Type B pancreatic cell (in vitro differentiated cells): ENCODE data around the gene TJAP1. TPM values are rescaled to one million over a fixed set of nuclear protein-coding genes. Genes with fewer than 3 reads are reported as not detected.
A peak's percentile ranks its signal among the peaks of the same experiment; 100 is the strongest.

Experiments used
- DNase-seq: peaks from one replicate; pipeline ENCODE4 v3.0.0; 2021; ENCODE audit warnings: mixed read lengths; ENCODE audit not compliant: unreplicated experiment; ENCODE audit errors: extremely low spot score
- H3K27ac Mint-ChIP-seq: 2 replicates; pipeline ENCODE4 v1.8.0; 2021; ENCODE audit warnings: mild to moderate bottlenecking, mixed read lengths
- H3K27me3 Mint-ChIP-seq: 2 replicates; pipeline ENCODE4 v1.8.0; 2021; ENCODE audit warnings: mixed read lengths
- H3K36me3 Mint-ChIP-seq: 2 replicates; pipeline ENCODE4 v1.8.0; 2021; ENCODE audit warnings: mixed read lengths
- H3K4me1 Mint-ChIP-seq: one replicate; pipeline ENCODE4 v1.8.0; 2021; ENCODE audit warnings: mixed read lengths; ENCODE audit not compliant: unreplicated experiment
- H3K4me3 Mint-ChIP-seq: 2 replicates; pipeline ENCODE4 v1.8.0; 2021; ENCODE audit warnings: mild to moderate bottlenecking, mixed read lengths
- H3K9me3 Mint-ChIP-seq: 2 replicates; pipeline ENCODE4 v1.8.0; 2021; ENCODE audit warnings: mixed read lengths
- CTCF ChIP-seq: fragments of 200-600 bp; sonication (generic); conservative IDR thresholded peaks from 2 replicates; pipeline ENCODE4 v1.5.0; 2021; ENCODE audit warnings: antibody characterized with exemption, mild to moderate bottlenecking
- total RNA-seq: library from RNA; stranded (reverse); gene quantifications from 2 replicates; pipeline ENCODE4 v1.2.1, GENCODE V29; 2021; ENCODE audit warnings: low replicate concordance

Gene TJAP1
- total RNA-seq, 1 donor from 2014 or later: 44.5 TPM

GRCh38 chr6:43433148-43433547, 44.2 kb upstream of the TJAP1 start:
- no peak overlapping the region for H3K27ac Mint-ChIP-seq
- TF ChIP-seq CTCF: no peak
- no peaks in the 10 kb centered on the region for H3K9me3 Mint-ChIP-seq
- peaks cover 4% of the 10 kb centered on the region for H3K36me3 Mint-ChIP-seq
- H3K4me3 Mint-ChIP-seq: no peak overlapping the region
- H3K27me3 Mint-ChIP-seq: no peaks in the 10 kb centered on the region
- DNase-seq: no peak
- peaks cover 27% of the 10 kb centered on the region for H3K4me1 Mint-ChIP-seq

- no peak overlapping the region for H3K27ac Mint-ChIP-seq
Measured at GRCh38 chr6:43434001-43434840, 43.1 kb upstream of the TJAP1 start.

GRCh38 chr6:43434943-43435342, 42.4 kb upstream of the TJAP1 start:
- TF ChIP-seq CTCF: no peak
- peaks cover 17% of the 10 kb centered on the region for H3K4me1 Mint-ChIP-seq
- no peak overlapping the region for H3K27ac Mint-ChIP-seq
- DNase-seq: no peak
- no peak overlapping the region for H3K4me3 Mint-ChIP-seq
- H3K27me3 Mint-ChIP-seq: no peaks in the 10 kb centered on the region
- peaks cover 4% of the 10 kb centered on the region for H3K36me3 Mint-ChIP-seq
- H3K9me3 Mint-ChIP-seq: no peaks in the 10 kb centered on the region

More at GRCh38 chr6:43434001-43434840, 43.1 kb upstream of the TJAP1 start:
- TF ChIP-seq CTCF: no peak
- H3K27me3 Mint-ChIP-seq: no peaks in the 10 kb centered on the region
- peaks cover 17% of the 10 kb centered on the region for H3K4me1 Mint-ChIP-seq
- no peak for DNase-seq
- no peak overlapping the region for H3K4me3 Mint-ChIP-seq
- peaks cover 4% of the 10 kb centered on the region for H3K36me3 Mint-ChIP-seq
- no peaks in the 10 kb centered on the region for H3K9me3 Mint-ChIP-seq

- H3K36me3 Mint-ChIP-seq: peaks cover 4% of the 10 kb centered on the region
- DNase-seq: no peak
- TF ChIP-seq CTCF: no peak
- H3K9me3 Mint-ChIP-seq: no peaks in the 10 kb centered on the region
- no peaks in the 10 kb centered on the region for H3K27me3 Mint-ChIP-seq
- peak overlapping the region; percentile 89 for H3K27ac Mint-ChIP-seq
- no peak overlapping the region for H3K4me3 Mint-ChIP-seq
- H3K4me1 Mint-ChIP-seq: peaks cover 17% of the 10 kb centered on the region
Measured at GRCh38 chr6:43435682-43436437, 41.5 kb upstream of the TJAP1 start.

GRCh38 chr6:43436577-43437282, 40.6 kb upstream of the TJAP1 start:
- TF ChIP-seq CTCF: no peak
- peaks cover 17% of the 10 kb centered on the region for H3K4me1 Mint-ChIP-seq
- no peaks in the 10 kb centered on the region for H3K9me3 Mint-ChIP-seq
- no peak for DNase-seq
- H3K27ac Mint-ChIP-seq: peak overlapping the region; percentile 89
- H3K27me3 Mint-ChIP-seq: no peaks in the 10 kb centered on the region
- peaks cover 4% of the 10 kb centered on the region for H3K36me3 Mint-ChIP-seq
- peak overlapping the region; percentile 62 for H3K4me3 Mint-ChIP-seq
